Epithelial cell of proximal tubule (primary cell): ENCODE data around the gene MANEAL. TPM values are rescaled to one million over a fixed set of nuclear protein-coding genes. Genes with fewer than 3 reads are reported as not detected.

Experiments used
- DNase-seq: peaks from one replicate; pipeline ENCODE4 v3.0.0-alpha.2; 2011; ENCODE audit warnings: low read depth
- H3K4me3 ChIP-seq: 2 replicates; pipeline ENCODE4 v1.5.1; 2011; ENCODE audit warnings: low read depth, mild to moderate bottlenecking, low read length
- CTCF ChIP-seq: conservative IDR thresholded peaks from 2 replicates; pipeline ENCODE4 v1.5.1; 2012; ENCODE audit warnings: low read depth, mild to moderate bottlenecking, low read length
- total RNA-seq: library from RNA; depleted of rRNA; stranded (reverse); fragments of >200 nt; gene quantifications from 2 replicates; pipeline ENCODE4 v1.2.3, GENCODE V29; 2015

Gene MANEAL
- total RNA-seq, 1 donor from 2014 or later, result 0.46 TPM

- DNase-seq, result no peak
- no peak overlapping the region for H3K4me3 ChIP-seq
- TF ChIP-seq CTCF, result no peak
These were observed 11.2 kb upstream of the MANEAL start for GRCh38 chr1:37782491-37782890.

- DNase-seq, result no peak
- H3K4me3 ChIP-seq, result peak overlapping the region; percentile 55
- no peak for TF ChIP-seq CTCF
These were observed 532 bp upstream of the MANEAL start for GRCh38 chr1:37792943-37793686.

- DNase-seq, result no peak
- peak overlapping the region; percentile 43 for H3K4me3 ChIP-seq
- no peak for TF ChIP-seq CTCF
These were observed 1.0 kb downstream of the MANEAL start for GRCh38 chr1:37794372-37795339.

- DNase-seq, result no peak
- H3K4me3 ChIP-seq, result no peak overlapping the region
- TF ChIP-seq CTCF, result no peak
These were observed 1.9 kb downstream of the MANEAL start for GRCh38 chr1:37795340-37796125.

- no peak for TF ChIP-seq CTCF
- no peak overlapping the region for H3K4me3 ChIP-seq
- no peak for DNase-seq
These were observed 4.2 kb downstream of the MANEAL start for GRCh38 chr1:37797750-37798345.

GRCh38 chr1:37802439-37802838 lies 8.8 kb downstream of the MANEAL start:
- no peak overlapping the region for H3K4me3 ChIP-seq
- TF ChIP-seq CTCF, result no peak
- DNase-seq, result no peak
